Dermis lymphatic vessel endothelial cell (primary cell): ENCODE results near the gene CDK5RAP1. TPM values are rescaled to one million over a fixed set of nuclear protein-coding genes. Genes with fewer than 3 reads are reported as not detected.

Experiments used
- total RNA-seq: library from RNA; depleted of rRNA; stranded (reverse); fragments of >200 nt; gene quantifications from 2 replicates; pipeline ENCODE4 v1.2.1, GENCODE V29; 2014

CDK5RAP1 gene
- total RNA-seq = 15.4 and 16.6 TPM in 2 replicates

GRCh38 chr20:33401184-33401920, at the start of gene CDK5RAP1:
CDK5RAP1 (minus strand) TSS chr20:33401519; CDS start chr20:33397064, 4,455 bp downstream.

GRCh38 chr20:33443512-33444239, 42.4 kb upstream of the CDK5RAP1 start, which contains the start of gene SNTA1:
SNTA1 (minus strand) TSS chr20:33443763; CDS start chr20:33443620, 143 bp downstream.

Other genes with a start within 250 kb of the CDK5RAP1 start
- not detected in 2 replicates for gene BPIFA2, start 233.4 kb downstream of the CDK5RAP1 start, total RNA-seq
- gene BPIFA3, start 184.2 kb downstream of the CDK5RAP1 start, total RNA-seq = not detected in 2 replicates
- not detected in 2 replicates for gene BPIFA1, start 165.5 kb downstream of the CDK5RAP1 start, total RNA-seq
- not detected in 2 replicates for gene BPIFB1, start 118.3 kb downstream of the CDK5RAP1 start, total RNA-seq
- 5.8 and 6.6 TPM in 2 replicates for gene SNTA1, start 42.2 kb upstream of the CDK5RAP1 start, total RNA-seq
- 4.1 and 4.9 TPM in 2 replicates for gene CBFA2T2, start 88.6 kb upstream of the CDK5RAP1 start, total RNA-seq